ENCODE measurements around the gene CPEB4. TPM values are rescaled to one million over a fixed set of nuclear protein-coding genes. Genes with fewer than 3 reads are reported as not detected.

Gene CPEB4
- total RNA-seq, 1 donor from 2014 or later, result 31.9 TPM

DNA sequence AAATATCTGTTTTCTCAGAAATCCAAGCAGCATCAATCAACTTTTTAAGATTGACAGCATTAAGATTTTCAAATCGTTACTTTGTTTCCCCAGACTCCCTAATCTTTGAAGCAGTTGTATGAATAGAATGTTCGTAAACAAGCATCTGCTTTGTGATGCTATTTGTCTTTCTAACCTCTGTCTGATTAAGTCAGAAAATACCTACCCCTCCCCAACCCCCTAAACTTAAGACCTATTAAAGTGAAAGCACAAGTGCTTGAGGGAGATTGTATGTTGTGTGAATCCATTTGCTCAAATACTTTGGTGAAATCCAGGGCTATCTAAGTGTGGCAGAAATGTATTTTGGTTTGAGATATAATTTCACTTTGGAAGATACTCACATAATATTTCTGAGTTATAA, 53.0 kb downstream of the CPEB4 start:
- H3K9me3 ChIP-seq, result no peaks in the 10 kb centered on the region
- H3K4me1 ChIP-seq, result peaks cover 19% of the 10 kb centered on the region
- H3K27me3 ChIP-seq, result no peaks in the 10 kb centered on the region
- no peak for DNase-seq (ENCODE audit: extremely low spot score in 2 of 2)
- no peak for TF ChIP-seq POLR2A (IDR thresholded peaks at IDR 0.05)
- TF ChIP-seq POLR2AphosphoS5 (IDR thresholded peaks at IDR 0.05; ENCODE audit: insufficient read depth in 1 of 2, low read depth in 1 of 2), result no peak
- TF ChIP-seq, protein P1, sequence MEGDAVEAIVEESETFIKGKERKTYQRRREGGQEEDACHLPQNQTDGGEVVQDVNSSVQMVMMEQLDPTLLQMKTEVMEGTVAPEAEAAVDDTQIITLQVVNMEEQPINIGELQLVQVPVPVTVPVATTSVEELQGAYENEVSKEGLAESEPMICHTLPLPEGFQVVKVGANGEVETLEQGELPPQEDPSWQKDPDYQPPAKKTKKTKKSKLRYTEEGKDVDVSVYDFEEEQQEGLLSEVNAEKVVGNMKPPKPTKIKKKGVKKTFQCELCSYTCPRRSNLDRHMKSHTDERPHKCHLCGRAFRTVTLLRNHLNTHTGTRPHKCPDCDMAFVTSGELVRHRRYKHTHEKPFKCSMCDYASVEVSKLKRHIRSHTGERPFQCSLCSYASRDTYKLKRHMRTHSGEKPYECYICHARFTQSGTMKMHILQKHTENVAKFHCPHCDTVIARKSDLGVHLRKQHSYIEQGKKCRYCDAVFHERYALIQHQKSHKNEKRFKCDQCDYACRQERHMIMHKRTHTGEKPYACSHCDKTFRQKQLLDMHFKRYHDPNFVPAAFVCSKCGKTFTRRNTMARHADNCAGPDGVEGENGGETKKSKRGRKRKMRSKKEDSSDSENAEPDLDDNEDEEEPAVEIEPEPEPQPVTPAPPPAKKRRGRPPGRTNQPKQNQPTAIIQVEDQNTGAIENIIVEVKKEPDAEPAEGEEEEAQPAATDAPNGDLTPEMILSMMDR (IDR thresholded peaks at IDR 0.05), result no peak
- intact Hi-C loops (cut with DNase I), result no loop called here
- no peak overlapping the region for H3K4me3 ChIP-seq
- no peak overlapping the region for H3K27ac ChIP-seq
- H3K36me3 ChIP-seq, result peaks cover 0 to 6% of the 10 kb centered on the region in 2 donors

DNA sequence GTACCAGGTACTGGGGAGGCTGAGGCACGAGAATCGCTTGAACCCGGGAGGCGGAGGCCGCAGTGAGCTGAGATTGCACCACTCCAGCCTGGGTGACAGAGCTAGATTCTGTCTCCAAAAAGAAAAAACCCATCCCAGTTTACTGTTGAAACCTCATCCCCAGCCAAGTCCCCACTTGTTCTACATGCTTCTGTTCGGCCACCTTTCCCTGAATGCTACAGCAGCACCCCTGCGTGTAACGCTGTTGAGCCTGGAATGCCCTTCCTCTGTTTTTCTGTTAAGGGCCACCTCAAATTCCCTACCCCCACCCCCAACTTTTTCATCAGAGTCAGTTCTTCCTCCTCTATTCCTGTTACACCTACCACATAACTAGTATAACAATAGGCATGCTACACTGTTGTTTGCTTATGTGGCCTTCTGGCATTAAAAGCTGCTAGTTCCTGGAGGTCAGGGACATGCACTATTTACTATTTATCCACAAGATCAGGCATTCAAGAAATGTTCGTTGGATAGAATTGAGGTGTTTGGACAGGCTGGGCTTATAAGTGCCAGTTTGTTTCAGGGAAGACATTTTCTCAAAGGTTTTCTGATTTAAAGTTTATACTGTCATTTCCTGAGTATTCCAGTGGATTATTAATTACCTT, 53.7 kb downstream of the CPEB4 start:
- TF ChIP-seq POLR2A (IDR thresholded peaks at IDR 0.05) (no peak), POLR2AphosphoS5 (IDR thresholded peaks at IDR 0.05; ENCODE audit: insufficient read depth in 1 of 2, low read depth in 1 of 2) (no peak)
- TF ChIP-seq, protein P1 (IDR thresholded peaks at IDR 0.05), result no peak
- intact Hi-C loops (cut with DNase I), result no loop called here
- no peak overlapping the region for H3K27ac ChIP-seq

DNA sequence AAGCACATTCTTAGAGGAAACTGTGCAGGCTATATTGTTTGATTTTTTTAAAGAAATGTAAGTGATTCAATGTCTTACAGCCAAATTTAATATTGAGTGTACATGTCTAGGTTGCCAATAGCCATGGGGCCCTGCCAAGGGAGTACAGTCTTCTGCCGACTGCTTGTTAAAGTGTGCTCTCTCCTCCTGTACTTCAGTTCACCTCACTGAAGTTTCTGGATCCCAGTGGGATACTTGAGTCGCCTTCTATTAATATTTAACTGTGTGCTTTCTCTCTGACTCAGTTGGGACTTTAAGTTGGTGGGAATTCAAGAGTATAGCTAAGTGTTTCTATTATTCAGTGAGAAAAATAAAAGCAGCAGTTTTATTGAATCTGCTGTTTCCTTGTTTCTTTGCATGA, 56.4 kb downstream of the CPEB4 start:
- TF ChIP-seq POLR2AphosphoS5 (IDR thresholded peaks at IDR 0.05; ENCODE audit: insufficient read depth in 1 of 2, low read depth in 1 of 2), result no peak
- TF ChIP-seq, protein P1 (IDR thresholded peaks at IDR 0.05), result no peak
- no peak for TF ChIP-seq POLR2A (IDR thresholded peaks at IDR 0.05)
- no peaks in the 10 kb centered on the region for H3K9me3 ChIP-seq
- H3K36me3 ChIP-seq, result peaks cover 0 to 15% of the 10 kb centered on the region in 2 donors
- H3K27ac ChIP-seq, result no peak overlapping the region
- no peak overlapping the region for H3K4me3 ChIP-seq
- intact Hi-C loops (cut with DNase I), result no loop called here
- H3K4me1 ChIP-seq, result peaks cover 19% of the 10 kb centered on the region
- DNase-seq (ENCODE audit: extremely low spot score in 2 of 2), result no peak
- H3K27me3 ChIP-seq, result no peaks in the 10 kb centered on the region

More for the DNA sequence above, 53.7 kb downstream of the CPEB4 start:
- Histone ChIP-seq H3K4me3 (no peak overlapping the region), H3K9me3 (no peaks in the 10 kb centered on the region), H3K36me3 (peaks cover 0 to 10% of the 10 kb centered on the region in 2 donors), H3K4me1 (peaks cover 19% of the 10 kb centered on the region), H3K27me3 (no peaks in the 10 kb centered on the region)
- DNase-seq (ENCODE audit: extremely low spot score in 2 of 2), result no peak

DNA sequence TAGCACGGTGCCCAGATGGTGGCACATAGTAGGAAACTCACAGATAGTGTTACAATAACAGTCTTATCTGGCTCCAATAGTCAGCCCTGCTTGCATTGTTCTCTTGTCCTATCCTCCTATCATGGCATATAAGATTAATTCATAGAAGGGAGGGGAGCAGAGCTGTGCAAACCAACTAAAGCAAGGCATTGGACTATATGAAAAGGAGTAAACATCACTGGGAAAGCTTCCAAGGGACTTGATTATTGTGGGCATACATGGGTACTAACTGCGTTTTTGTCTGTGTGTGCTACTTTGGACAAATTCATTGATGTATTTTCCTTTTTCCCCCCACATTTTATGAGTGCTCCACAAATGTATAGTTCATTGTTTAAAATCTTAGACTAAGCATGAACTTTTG, 57.0 kb downstream of the CPEB4 start:
- no peaks in the 10 kb centered on the region for H3K27me3 ChIP-seq
- no peak overlapping the region for H3K27ac ChIP-seq
- peaks cover 19% of the 10 kb centered on the region for H3K4me1 ChIP-seq
- peaks cover 0 to 20% of the 10 kb centered on the region in 2 donors for H3K36me3 ChIP-seq
- no peak for DNase-seq (ENCODE audit: extremely low spot score in 2 of 2)
- TF ChIP-seq POLR2AphosphoS5 (IDR thresholded peaks at IDR 0.05; ENCODE audit: insufficient read depth in 1 of 2, low read depth in 1 of 2) (no peak), POLR2A (IDR thresholded peaks at IDR 0.05) (no peak)
- TF ChIP-seq, protein P1 (IDR thresholded peaks at IDR 0.05), result no peak
- no peaks in the 10 kb centered on the region for H3K9me3 ChIP-seq
- intact Hi-C loops (cut with DNase I), result no loop called here
- no peak overlapping the region for H3K4me3 ChIP-seq

DNA sequence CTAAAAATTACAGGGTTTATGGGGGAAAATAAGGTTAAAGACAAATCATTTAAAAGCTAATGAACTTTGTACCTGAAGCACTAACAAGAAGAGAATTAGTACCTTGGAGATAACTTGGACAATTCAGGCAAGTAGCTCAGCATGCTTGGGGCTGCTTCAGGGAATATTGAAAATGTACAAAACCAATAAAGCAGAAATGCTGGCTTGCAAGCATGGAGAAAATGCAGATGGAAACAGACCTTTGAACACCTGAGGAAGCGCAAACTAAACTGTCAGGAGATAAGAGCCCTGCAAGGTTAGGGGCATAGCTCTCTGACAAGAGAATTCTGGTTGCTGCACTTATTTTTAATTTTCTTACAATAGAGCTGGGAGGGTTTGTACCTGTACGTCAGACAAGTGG, 58.2 kb downstream of the CPEB4 start:
- Histone ChIP-seq H3K4me1 (peaks cover 17% of the 10 kb centered on the region), H3K4me3 (no peak overlapping the region), H3K27me3 (no peaks in the 10 kb centered on the region), H3K27ac (no peak overlapping the region), H3K9me3 (no peaks in the 10 kb centered on the region), H3K36me3 (peaks cover 0 to 31% of the 10 kb centered on the region in 2 donors)
- no peak for DNase-seq (ENCODE audit: extremely low spot score in 2 of 2)
- TF ChIP-seq, protein P1 (IDR thresholded peaks at IDR 0.05), result no peak
- TF ChIP-seq POLR2A (IDR thresholded peaks at IDR 0.05) (no peak), POLR2AphosphoS5 (IDR thresholded peaks at IDR 0.05; ENCODE audit: insufficient read depth in 1 of 2, low read depth in 1 of 2) (no peak)
- intact Hi-C loops (cut with DNase I), result no loop called here

Measured in vagina (tissue), 2 donors.